ENCODE data around the gene ITPK1. TPM values are rescaled to one million over a fixed set of nuclear protein-coding genes. Genes with fewer than 3 reads are reported as not detected.

Gene ITPK1
- total RNA-seq, 2 experiments from 2014 or later = 17.8 to 34.7 TPM

- no peak overlapping the region for H3K4me2 ChIP-seq (ENCODE audit: low read length)
- no TSS peak for BruUV-seq (replicated peaks)
- H3K36me3 ChIP-seq (ENCODE audit: insufficient read depth, low read length) = no peaks in the 10 kb centered on the region
- intact Hi-C loops (cut with micrococcal nuclease; ENCODE audit: unreplicated experiment) = no loop called here
- H3K9me2 ChIP-seq (ENCODE audit: insufficient read depth, low read length) = no peaks in the 10 kb centered on the region
- no peaks in the 10 kb centered on the region for H3K4me1 ChIP-seq (ENCODE audit: insufficient read depth, low read length, poor library complexity, severe bottlenecking)
- ChIA-PET POLR2A (no interaction called here), CTCF (ENCODE audit: unreplicated experiment) (no interaction called here)
- no peak overlapping the region for H3K4me3 ChIP-seq (ENCODE audit: low read depth, low read length, poor library complexity, severe bottlenecking)
- no peak overlapping the region for H2AFZ ChIP-seq (ENCODE audit: low read length)
- no peaks in the 10 kb centered on the region for H3K9me3 ChIP-seq (ENCODE audit: low read length)
- H3K79me2 ChIP-seq (ENCODE audit: insufficient read depth, low read depth, low read length) = no peaks in the 10 kb centered on the region
- TF ChIP-seq EZH2phosphoT487 (IDR thresholded peaks at IDR 0.05; ENCODE audit: borderline replicate concordance, low read depth, low read length) = no peak
- TF ChIP-seq, protein P1, sequence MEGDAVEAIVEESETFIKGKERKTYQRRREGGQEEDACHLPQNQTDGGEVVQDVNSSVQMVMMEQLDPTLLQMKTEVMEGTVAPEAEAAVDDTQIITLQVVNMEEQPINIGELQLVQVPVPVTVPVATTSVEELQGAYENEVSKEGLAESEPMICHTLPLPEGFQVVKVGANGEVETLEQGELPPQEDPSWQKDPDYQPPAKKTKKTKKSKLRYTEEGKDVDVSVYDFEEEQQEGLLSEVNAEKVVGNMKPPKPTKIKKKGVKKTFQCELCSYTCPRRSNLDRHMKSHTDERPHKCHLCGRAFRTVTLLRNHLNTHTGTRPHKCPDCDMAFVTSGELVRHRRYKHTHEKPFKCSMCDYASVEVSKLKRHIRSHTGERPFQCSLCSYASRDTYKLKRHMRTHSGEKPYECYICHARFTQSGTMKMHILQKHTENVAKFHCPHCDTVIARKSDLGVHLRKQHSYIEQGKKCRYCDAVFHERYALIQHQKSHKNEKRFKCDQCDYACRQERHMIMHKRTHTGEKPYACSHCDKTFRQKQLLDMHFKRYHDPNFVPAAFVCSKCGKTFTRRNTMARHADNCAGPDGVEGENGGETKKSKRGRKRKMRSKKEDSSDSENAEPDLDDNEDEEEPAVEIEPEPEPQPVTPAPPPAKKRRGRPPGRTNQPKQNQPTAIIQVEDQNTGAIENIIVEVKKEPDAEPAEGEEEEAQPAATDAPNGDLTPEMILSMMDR (conservative IDR thresholded peaks at IDR 0.05; ENCODE audit: low read length) = no peak
- no peak for DNase-seq (ENCODE audit: low spot score)
- H4K20me1 ChIP-seq (ENCODE audit: insufficient read depth, low read length) = no peaks in the 10 kb centered on the region
- H3K27ac ChIP-seq (ENCODE audit: low read depth, low read length, poor library complexity, severe bottlenecking) = no peak overlapping the region
Measured at GRCh38 chr14:92997343-92998061, 118.2 kb downstream of the ITPK1 start.

- Histone ChIP-seq H3K9me2 (ENCODE audit: insufficient read depth, low read length) (no peaks in the 10 kb centered on the region), H3K79me2 (ENCODE audit: insufficient read depth, low read depth, low read length) (no peaks in the 10 kb centered on the region), H2AFZ (ENCODE audit: low read length) (no peak overlapping the region), H3K36me3 (ENCODE audit: insufficient read depth, low read length) (no peaks in the 10 kb centered on the region), H3K9me3 (ENCODE audit: low read length) (no peaks in the 10 kb centered on the region), H4K20me1 (ENCODE audit: insufficient read depth, low read length) (no peaks in the 10 kb centered on the region), H3K4me3 (ENCODE audit: low read depth, low read length, poor library complexity, severe bottlenecking) (no peak overlapping the region), H3K4me2 (ENCODE audit: low read length) (no peak overlapping the region), H3K27ac (ENCODE audit: low read depth, low read length, poor library complexity, severe bottlenecking) (no peak overlapping the region), H3K4me1 (ENCODE audit: insufficient read depth, low read length, poor library complexity, severe bottlenecking) (no peaks in the 10 kb centered on the region)
- POLR2A ChIA-PET = no interaction called here
- DNase-seq (ENCODE audit: low spot score) = no peak
- CTCF ChIA-PET (ENCODE audit: unreplicated experiment) = no interaction called here
- TF ChIP-seq, protein P1 (conservative IDR thresholded peaks at IDR 0.05; ENCODE audit: low read length) = no peak
- TF ChIP-seq EZH2phosphoT487 (IDR thresholded peaks at IDR 0.05; ENCODE audit: borderline replicate concordance, low read depth, low read length) = no peak
- intact Hi-C loops (cut with micrococcal nuclease; ENCODE audit: unreplicated experiment) = no loop called here
- BruUV-seq (replicated peaks) = no TSS peak
Measured at GRCh38 chr14:92995620-92996019, 120.1 kb downstream of the ITPK1 start.

DNA sequence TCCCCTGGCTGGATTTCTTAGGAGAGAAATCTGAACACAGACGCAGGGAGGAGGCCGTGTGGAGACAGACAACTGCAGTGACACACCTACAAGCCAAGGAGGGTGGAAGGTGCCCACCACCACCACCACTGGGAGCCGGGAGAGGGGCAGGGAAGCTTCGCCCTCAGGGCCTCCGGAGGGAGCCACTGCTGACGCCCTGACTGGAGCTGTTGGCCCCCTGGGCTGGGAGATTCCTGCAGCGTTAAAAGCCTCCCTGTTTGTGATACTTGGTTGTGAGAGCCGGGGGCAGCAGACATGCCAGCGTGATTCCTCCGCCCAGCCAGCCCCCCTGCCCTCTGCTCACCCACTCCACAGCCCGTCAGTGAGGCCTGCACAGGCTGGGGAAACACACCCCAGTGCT, 120.8 kb downstream of the ITPK1 start:
- Histone ChIP-seq H3K27ac (ENCODE audit: low read depth, low read length, poor library complexity, severe bottlenecking) (no peak overlapping the region), H3K79me2 (ENCODE audit: insufficient read depth, low read depth, low read length) (no peaks in the 10 kb centered on the region), H3K4me3 (ENCODE audit: low read depth, low read length, poor library complexity, severe bottlenecking) (no peak overlapping the region), H3K4me2 (ENCODE audit: low read length) (no peak overlapping the region), H4K20me1 (ENCODE audit: insufficient read depth, low read length) (no peaks in the 10 kb centered on the region), H3K9me2 (ENCODE audit: insufficient read depth, low read length) (no peaks in the 10 kb centered on the region), H3K9me3 (ENCODE audit: low read length) (no peaks in the 10 kb centered on the region), H3K4me1 (ENCODE audit: insufficient read depth, low read length, poor library complexity, severe bottlenecking) (no peaks in the 10 kb centered on the region), H3K36me3 (ENCODE audit: insufficient read depth, low read length) (no peaks in the 10 kb centered on the region), H2AFZ (ENCODE audit: low read length) (no peak overlapping the region)
- POLR2A ChIA-PET = no interaction called here
- CTCF ChIA-PET (ENCODE audit: unreplicated experiment) = no interaction called here
- intact Hi-C loops (cut with micrococcal nuclease; ENCODE audit: unreplicated experiment) = no loop called here
- TF ChIP-seq, protein P1 (conservative IDR thresholded peaks at IDR 0.05; ENCODE audit: low read length) = no peak
- no peak for TF ChIP-seq EZH2phosphoT487 (IDR thresholded peaks at IDR 0.05; ENCODE audit: borderline replicate concordance, low read depth, low read length)
- BruUV-seq (replicated peaks) = no TSS peak
- DNase-seq (ENCODE audit: low spot score) = no peak

Measured in OCI-LY7 (cell line).